Vagina (tissue), 2 donors: Measurements from ENCODE around the gene PJA2.

Experiments used
- CTCF ChIP-seq, 3 experiments: fragments of 450-650 bp in 2 of 3; fragments of 200-600 bp in 1 of 3; sonication (generic) in 1 of 3; IDR thresholded peaks; one replicate each; pipeline ENCODE4 v1.5.1; 2017 to 2019; ENCODE audit warnings: antibody characterized with exemption in 3 of 3, mild to moderate bottlenecking in 2 of 3, moderate library complexity in 2 of 3
- POLR2A ChIP-seq, 2 donors: fragments of 450-650 bp; IDR thresholded peaks; one replicate each; pipeline ENCODE4 v1.6.1; 2017; ENCODE audit warnings: antibody characterized with exemption in 2 of 2, mild to moderate bottlenecking in 2 of 2, moderate library complexity in 2 of 2
- POLR2AphosphoS5 ChIP-seq, 2 donors: sonication (generic); formaldehyde crosslinking; IDR thresholded peaks; one replicate each; pipeline ENCODE4 v1.9.0; 2017; ENCODE audit warnings: antibody characterized with exemption in 2 of 2, mild to moderate bottlenecking in 2 of 2, low read depth in 1 of 2; ENCODE audit not compliant: insufficient read depth in 1 of 2

GRCh38 chr5:109299557-109299956 is 110.2 kb downstream of the PJA2 start:
- TF ChIP-seq CTCF (IDR thresholded peaks at IDR 0.05) (no peak), POLR2A (IDR thresholded peaks at IDR 0.05) (no peak), POLR2AphosphoS5 (IDR thresholded peaks at IDR 0.05; ENCODE audit: insufficient read depth in 1 of 2, low read depth in 1 of 2) (no peak)
